Spleen (tissue), 7 donors: ENCODE results near the gene RPRD2.

Experiments
- CTCF ChIP-seq, 11 experiments: fragments of 200-600 bp in 7 of 11; fragments of 450-650 bp in 4 of 11; sonication (generic) in 4 of 11; IDR thresholded peaks in 8 of 11; conservative IDR thresholded peaks in 3 of 11; 1 replicate in 7 of 11; 2 replicates in 4 of 11; pipeline versions ENCODE4 v1.4.0 to v1.8.0; 2016 to 2021; ENCODE audit warnings: antibody characterized with exemption in 11 of 11, inconsistent platforms in 4 of 11, mild to moderate bottlenecking in 1 of 11
- POLR2A ChIP-seq, 3 donors: fragments of 450-650 bp; IDR thresholded peaks; one replicate each; pipeline ENCODE4 v1.5.1; 2017; ENCODE audit warnings: antibody characterized with exemption in 3 of 3, mild to moderate bottlenecking in 1 of 3
- POLR2AphosphoS5 ChIP-seq, 3 donors: sonication (generic); formaldehyde crosslinking; IDR thresholded peaks; one replicate each; pipeline ENCODE4 v1.5.1; 2017; ENCODE audit warnings: antibody characterized with exemption in 3 of 3
- donor health status: DM: no; HTN: no; CAD: no; lungs with moderate emphysema.
- donor health status: DM: no; HTN: no; CAD: no.
- donor health status: DM: no; HTN: no; CAD: no.

- TF ChIP-seq POLR2A (IDR thresholded peaks at IDR 0.05) (no peak), CTCF (IDR thresholded peaks at IDR 0.05 in 8 of 11, conservative IDR thresholded peaks at IDR 0.05 in 3 of 11) (no peak), POLR2AphosphoS5 (IDR thresholded peaks at IDR 0.05) (no peak)
Measured at GRCh38 chr1:150444232-150444631, 80.3 kb downstream of the RPRD2 start.
